ENCODE results near the gene SCNN1B. TPM values are rescaled to one million over a fixed set of nuclear protein-coding genes. Genes with fewer than 3 reads are reported as not detected.
"Not testable (repeated sequence)": the region's sequence is repeated elsewhere in the genome, so short reads cannot be mapped to it uniquely, and the experiment has no call there.

Gene SCNN1B
- total RNA-seq, 2 donors from 2014 or later: 0.16 to 0.26 TPM

GRCh38 chr16:23377071-23377931 is 75.2 kb downstream of the SCNN1B start:
- H3K4me1 ChIP-seq: no peaks in the 10 kb centered on the region
- DNase-seq (ENCODE audit: low spot score): no peak
- no peak for TF ChIP-seq CTCF (IDR thresholded peaks at IDR 0.05)
- H3K27me3 ChIP-seq: no peaks in the 10 kb centered on the region
- H3K4me3 ChIP-seq: no peak overlapping the region
- no peaks in the 10 kb centered on the region for H3K36me3 ChIP-seq
- no peaks in the 10 kb centered on the region for H3K9me3 ChIP-seq
- H3K27ac ChIP-seq: no peak overlapping the region

- no peaks in the 10 kb centered on the region for H3K36me3 ChIP-seq
- no peaks in the 10 kb centered on the region for H3K9me3 ChIP-seq
- no peak for DNase-seq (ENCODE audit: low spot score)
- no peak overlapping the region for H3K27ac ChIP-seq
- TF ChIP-seq CTCF (IDR thresholded peaks at IDR 0.05): no peak
- H3K27me3 ChIP-seq: no peaks in the 10 kb centered on the region
- H3K4me3 ChIP-seq: no peak overlapping the region
- H3K4me1 ChIP-seq: no peaks in the 10 kb centered on the region
Measured at GRCh38 chr16:23378256-23378655, 76.2 kb downstream of the SCNN1B start.

- H3K27ac ChIP-seq: no peak overlapping the region
- no peaks in the 10 kb centered on the region for H3K4me1 ChIP-seq
- H3K4me3 ChIP-seq: no peak overlapping the region
- no peaks in the 10 kb centered on the region for H3K36me3 ChIP-seq
- no peak for TF ChIP-seq CTCF (IDR thresholded peaks at IDR 0.05)
- H3K27me3 ChIP-seq: no peaks in the 10 kb centered on the region
- H3K9me3 ChIP-seq: no peaks in the 10 kb centered on the region
- no peak for DNase-seq (ENCODE audit: low spot score)
Measured at GRCh38 chr16:23378921-23379320, 76.8 kb downstream of the SCNN1B start.

- Histone ChIP-seq H3K4me3 (no peak overlapping the region), H3K27ac (no peak overlapping the region), H3K4me1 (no peaks in the 10 kb centered on the region), H3K27me3 (no peaks in the 10 kb centered on the region), H3K36me3 (no peaks in the 10 kb centered on the region), H3K9me3 (no peaks in the 10 kb centered on the region)
- DNase-seq (ENCODE audit: low spot score): no peak
- TF ChIP-seq CTCF (IDR thresholded peaks at IDR 0.05): no peak
Measured at GRCh38 chr16:23379707-23380106, 77.6 kb downstream of the SCNN1B start.

GRCh38 chr16:23380501-23380951 is 78.4 kb downstream of the SCNN1B start:
- Histone ChIP-seq H3K4me3 (no peak overlapping the region), H3K4me1 (no peaks in the 10 kb centered on the region), H3K27me3 (no peaks in the 10 kb centered on the region), H3K9me3 (no peaks in the 10 kb centered on the region), H3K27ac (no peak overlapping the region), H3K36me3 (no peaks in the 10 kb centered on the region)
- DNase-seq (ENCODE audit: low spot score): no peak
- no peak for TF ChIP-seq CTCF (IDR thresholded peaks at IDR 0.05)

- H3K9me3 ChIP-seq; H3K36me3 ChIP-seq; H3K27me3 ChIP-seq; H3K4me1 ChIP-seq; H3K4me3 ChIP-seq; DNase-seq (ENCODE audit: low spot score); H3K27ac ChIP-seq: not testable (repeated sequence)
Measured at GRCh38 chr16:23381702-23382101, 79.6 kb downstream of the SCNN1B start.

Measured in right atrium auricular region (tissue), 2 donors.